AG04449 (cell line): Measurements from ENCODE around the gene ASCL2.

Source experiments
- CTCF ChIA-PET: fragments of 350-600 bp; formaldehyde crosslinking; extraction: SDS; loops from one replicate; lab custom pipeline; 2021; ENCODE audit warnings: antibody characterized with exemption; lab: Yijun Ruan, JAX
- POLR2A ChIA-PET: fragments of 400-600, 350-600 bp; formaldehyde crosslinking; extraction: SDS; loops from one replicate; lab custom pipeline; 2020; ENCODE audit warnings: antibody characterized with exemption, inconsistent platforms; lab: Yijun Ruan, JAX
- DNase-seq: peaks from one replicate; pipeline ENCODE4 v3.0.0-alpha.2; 2010; ENCODE audit warnings: low read depth, low spot score
- H3K4me3 ChIP-seq: 2 replicates; pipeline ENCODE4 v1.5.1; 2011; ENCODE audit warnings: low read depth, mild to moderate bottlenecking, control low read depth, low read length
- CTCF ChIP-seq: IDR thresholded peaks from one replicate; pipeline ENCODE4 v1.5.1; 2011; ENCODE audit warnings: mild to moderate bottlenecking, moderate library complexity, low read length, control low read depth, inconsistent platforms; ENCODE audit not compliant: insufficient read depth; ENCODE audit errors: missing control alignments

Gene ASCL2

DNA sequence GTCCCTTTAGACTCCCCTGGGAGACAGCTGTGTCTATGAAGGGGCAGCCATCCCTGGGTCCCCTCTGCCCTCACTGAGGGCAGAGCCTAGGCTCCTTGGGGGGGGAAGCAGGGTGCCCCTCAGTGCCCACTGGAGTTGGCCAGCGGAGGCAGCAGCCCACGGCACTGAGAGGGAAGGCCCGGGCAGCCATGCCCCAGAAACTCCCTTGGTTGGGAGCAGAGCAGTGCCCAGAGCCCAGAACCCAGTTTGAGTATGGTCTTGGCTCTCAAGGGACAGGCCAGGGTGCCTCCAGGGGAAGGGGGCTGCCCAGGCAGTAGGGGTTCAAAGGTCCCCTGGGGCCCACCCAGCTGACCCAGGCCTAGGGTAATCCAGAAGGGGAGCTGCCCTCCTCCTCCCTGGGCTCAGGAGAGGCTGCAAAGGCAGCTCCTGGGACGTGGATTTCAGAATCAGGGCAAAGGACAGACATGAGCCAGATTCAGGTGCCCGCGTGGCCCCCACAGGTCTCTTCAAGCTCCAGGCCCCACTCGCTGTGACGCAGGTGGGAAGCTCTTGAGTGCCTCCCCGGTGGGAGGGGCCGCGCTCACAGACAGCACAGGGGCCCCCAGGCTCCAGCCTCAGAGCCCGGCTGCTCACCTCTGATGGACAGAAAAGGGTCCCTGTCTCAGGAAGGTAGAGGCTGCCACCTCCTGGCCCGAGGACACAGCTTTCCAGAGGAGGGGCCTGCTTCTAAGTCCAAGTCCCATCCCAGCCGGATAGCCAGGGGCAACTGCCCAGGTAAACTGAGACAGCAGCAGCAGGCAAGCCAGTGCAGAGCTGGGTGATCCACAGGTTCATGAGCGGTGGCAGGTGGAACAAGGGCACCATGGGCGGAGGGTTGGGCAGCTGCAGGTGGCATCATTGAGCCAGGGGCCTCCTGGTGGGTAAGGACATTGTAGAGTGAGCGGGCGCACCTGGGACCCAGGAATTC, 28.7 kb upstream of the ASCL2 start:
- ChIA-PET CTCF (interaction anchor here (1.2 to 5.9 kb wide), 3 partner anchors 101 to 234 kb away, joined by 4 to 28 read pairs (median 6); no protein-coding TSS in a partner anchor), POLR2A (no interaction called here)
- peak; percentile 18 for TF ChIP-seq CTCF
- no peak overlapping the region for H3K4me3 ChIP-seq
- DNase-seq, result no peak

DNA sequence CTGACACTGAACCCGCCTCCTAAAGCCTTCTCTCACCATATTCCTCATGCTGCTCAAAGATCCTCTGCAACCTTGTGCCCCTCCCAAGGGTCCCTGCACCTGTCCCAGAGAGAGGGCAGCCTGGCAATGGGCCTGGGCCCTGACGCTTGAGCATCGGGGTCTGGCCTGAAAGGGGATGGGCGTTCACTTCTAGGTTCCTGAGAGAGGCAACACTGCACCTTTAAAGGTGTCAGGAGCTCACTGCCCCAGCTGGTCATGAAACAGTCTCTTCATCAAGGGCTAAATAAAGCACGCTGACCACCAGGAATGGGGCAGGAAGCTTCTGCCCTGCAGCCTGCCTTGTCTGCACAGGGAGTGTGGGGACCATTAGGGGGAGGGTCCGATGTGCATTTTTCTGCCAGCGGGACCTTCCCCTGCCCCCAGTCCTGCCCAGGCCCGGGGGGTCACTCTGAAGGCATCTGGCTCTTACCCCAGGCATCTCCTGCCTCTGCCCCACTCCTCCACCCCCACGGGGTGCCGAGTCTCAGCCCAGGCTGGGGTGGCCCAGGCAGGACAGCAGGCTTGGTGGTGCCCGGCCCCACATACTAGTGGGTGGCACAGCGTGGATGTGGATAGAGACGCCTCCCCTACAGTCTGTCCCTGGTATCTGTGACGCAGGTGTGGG, 27.9 kb upstream of the ASCL2 start:
- POLR2A ChIA-PET, result no interaction called here
- CTCF ChIA-PET, result interaction anchor here (2.8 to 5.9 kb wide), 2 partner anchors 100 to 122 kb away, joined by 6 to 28 read pairs; no protein-coding TSS in a partner anchor
- no peak overlapping the region for H3K4me3 ChIP-seq
- no peak for TF ChIP-seq CTCF
- no peak for DNase-seq

DNA sequence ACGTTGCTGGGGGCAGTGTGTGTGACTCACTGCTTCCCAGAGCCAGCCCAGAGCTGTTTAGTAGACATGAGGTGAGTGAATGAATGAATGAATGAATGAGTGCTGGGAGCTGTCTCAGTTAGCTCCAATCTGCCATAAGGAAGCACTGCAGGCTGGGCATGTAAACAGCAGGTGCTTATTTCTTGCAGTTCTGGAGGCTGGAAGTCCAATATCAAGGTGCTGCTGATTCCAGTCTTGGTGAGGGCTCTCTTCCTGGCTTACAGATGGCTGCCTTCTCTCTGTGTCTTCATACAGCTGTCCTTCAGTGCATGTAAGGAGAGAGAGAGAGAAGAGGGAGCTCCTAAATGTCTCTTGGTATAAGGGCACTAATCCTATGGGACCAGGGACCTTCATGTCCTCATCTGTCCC, 27.2 kb upstream of the ASCL2 start:
- ChIA-PET POLR2A (no interaction called here), CTCF (interaction anchor here (2.8 to 5.9 kb wide), 2 partner anchors 100 to 123 kb away, joined by 6 to 28 read pairs; no protein-coding TSS in a partner anchor)
- TF ChIP-seq CTCF, result no peak

GRCh38 chr11:2296913-2297622, 26.7 kb upstream of the ASCL2 start:
- H3K4me3 ChIP-seq, result no peak overlapping the region
- CTCF ChIA-PET, result interaction anchor here (2.8 to 5.9 kb wide), 2 partner anchors 99 to 123 kb away, joined by 6 to 28 read pairs; no protein-coding TSS in a partner anchor
- TF ChIP-seq CTCF, result no peak
- no peak for DNase-seq
- POLR2A ChIA-PET, result no interaction called here

More for the DNA sequence above, 27.2 kb upstream of the ASCL2 start:
- no peak overlapping the region for H3K4me3 ChIP-seq
- no peak for DNase-seq

DNA sequence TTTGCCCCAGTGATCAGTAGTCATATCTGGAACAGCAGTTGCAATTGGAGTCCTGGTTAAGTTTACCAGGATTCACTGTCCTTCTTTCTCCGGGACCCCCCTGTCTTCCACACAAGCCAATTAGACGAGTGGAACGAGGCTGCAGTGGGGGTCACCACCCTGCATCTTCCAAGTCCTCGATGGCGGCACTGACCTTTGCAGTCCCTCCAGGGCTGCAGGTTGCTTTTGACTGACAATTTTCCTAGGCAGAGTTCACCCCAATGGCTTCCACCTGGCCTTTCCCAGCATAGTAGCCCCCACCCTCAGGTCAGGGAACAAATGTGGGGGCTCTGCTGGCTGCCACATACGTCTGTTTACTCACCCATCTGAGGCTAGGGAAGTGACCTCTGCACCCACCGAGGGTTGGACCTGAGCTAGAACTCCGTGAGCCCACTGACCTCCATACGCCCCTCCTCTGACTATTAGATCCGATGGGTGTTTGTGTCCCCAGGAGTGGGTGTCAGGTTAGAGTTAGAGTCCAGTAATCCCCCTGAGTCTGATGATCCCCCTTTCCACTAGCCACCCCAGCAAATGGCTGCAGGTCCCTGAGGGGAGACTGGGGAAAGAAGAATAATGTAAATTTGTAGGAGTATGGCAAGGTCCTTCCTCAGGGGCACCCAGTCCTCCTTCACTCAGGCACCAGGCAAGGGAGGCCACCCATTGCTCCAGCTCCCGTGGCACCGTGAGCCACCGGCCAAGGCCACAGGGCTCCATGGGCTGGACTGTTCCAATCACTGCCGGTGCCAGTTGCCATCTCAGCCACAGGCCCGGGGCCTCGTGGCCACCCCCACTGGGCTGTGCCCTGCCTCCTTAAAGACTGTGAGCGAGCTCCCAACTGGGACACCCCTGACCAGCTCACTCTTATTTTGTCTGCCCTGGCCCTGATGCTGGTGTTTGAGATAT, 25.9 kb upstream of the ASCL2 start:
- TF ChIP-seq CTCF, result no peak
- ChIA-PET CTCF (interaction anchor here (2.8 to 5.9 kb wide), 2 partner anchors 98 to 124 kb away, joined by 6 to 28 read pairs; no protein-coding TSS in a partner anchor), POLR2A (no interaction called here)
- no peak overlapping the region for H3K4me3 ChIP-seq
- no peak for DNase-seq
